ENCODE data around the gene LYZL1. TPM values are rescaled to one million over a fixed set of nuclear protein-coding genes. Genes with fewer than 3 reads are reported as not detected.

LYZL1 gene
- total and polyA plus RNA-seq, 9 donors, result not detected

- no peaks in the 10 kb centered on the region for H3K36me3 ChIP-seq
- H3K27me3 ChIP-seq, result no peaks in the 10 kb centered on the region
- DNase-seq, result no peak
- no peak overlapping the region for H3K27ac ChIP-seq
- TF ChIP-seq POLR2A (IDR thresholded peaks at IDR 0.05) (no peak), CTCF (IDR thresholded peaks at IDR 0.05) (no peak), EP300 (IDR thresholded peaks at IDR 0.05) (no peak)
- no peak overlapping the region for H3K4me3 ChIP-seq
- H3K4me1 ChIP-seq (ENCODE audit: insufficient read depth), result no peaks in the 10 kb centered on the region
- intact Hi-C loops (cut with DNase I), result no loop called here
- no peaks in the 10 kb centered on the region for H3K9me3 ChIP-seq
- WGBS, 3 donors, result 81 to 92% (median 87%) methylated on average over 7 of the region's 7 CpGs
Measured at GRCh38 chr10:29265210-29265768, 23.6 kb upstream of the LYZL1 start.

- no peaks in the 10 kb centered on the region for H3K4me1 ChIP-seq (ENCODE audit: insufficient read depth)
- no peaks in the 10 kb centered on the region for H3K36me3 ChIP-seq
- no peak for DNase-seq
- intact Hi-C loops (cut with DNase I), result no loop called here
- H3K27ac ChIP-seq, result no peak overlapping the region
- 83 to 86% (median 84%) methylated on average over 8 of the region's 8 CpGs for WGBS, 3 donors
- no peaks in the 10 kb centered on the region for H3K27me3 ChIP-seq
- no peaks in the 10 kb centered on the region for H3K9me3 ChIP-seq
- H3K4me3 ChIP-seq, result no peak overlapping the region
- TF ChIP-seq EP300 (IDR thresholded peaks at IDR 0.05) (no peak), CTCF (IDR thresholded peaks at IDR 0.05) (no peak), POLR2A (IDR thresholded peaks at IDR 0.05) (no peak)
Measured at GRCh38 chr10:29266641-29267040, 22.2 kb upstream of the LYZL1 start.

GRCh38 chr10:29268011-29268410, 20.9 kb upstream of the LYZL1 start:
- Histone ChIP-seq H3K4me1 (ENCODE audit: insufficient read depth) (no peaks in the 10 kb centered on the region), H3K36me3 (no peaks in the 10 kb centered on the region), H3K27ac (no peak overlapping the region), H3K4me3 (no peak overlapping the region), H3K27me3 (no peaks in the 10 kb centered on the region), H3K9me3 (no peaks in the 10 kb centered on the region)
- 96 to 98% (median 98%) methylated on average over 6 of the region's 6 CpGs for WGBS, 3 donors
- TF ChIP-seq EP300 (IDR thresholded peaks at IDR 0.05), result no peak
- no peak for TF ChIP-seq POLR2A (IDR thresholded peaks at IDR 0.05)
- TF ChIP-seq CTCF (IDR thresholded peaks at IDR 0.05), result no peak
- no peak for DNase-seq
- intact Hi-C loops (cut with DNase I), result no loop called here

GRCh38 chr10:29269486-29269885, 19.4 kb upstream of the LYZL1 start:
- intact Hi-C loops (cut with DNase I), result no loop called here
- WGBS, 3 donors, result 89 to 90% (median 89%) methylated on average over 8 of the region's 8 CpGs
- no peaks in the 10 kb centered on the region for H3K9me3 ChIP-seq

More at GRCh38 chr10:29269486-29269885, 19.4 kb upstream of the LYZL1 start:
- TF ChIP-seq EP300 (IDR thresholded peaks at IDR 0.05) (no peak), POLR2A (IDR thresholded peaks at IDR 0.05) (no peak), CTCF (IDR thresholded peaks at IDR 0.05) (no peak)
- Histone ChIP-seq H3K4me3 (no peak overlapping the region), H3K27ac (no peak overlapping the region), H3K27me3 (no peaks in the 10 kb centered on the region), H3K4me1 (ENCODE audit: insufficient read depth) (no peaks in the 10 kb centered on the region), H3K36me3 (no peaks in the 10 kb centered on the region)
- no peak for DNase-seq

Measured in ovary (tissue), 9 donors.